Activated CD4-positive, alpha-beta T cell treated with anti-CD3 and anti-CD28 coated beads for 4 hours (primary cell): Measurements from ENCODE around the gene C11orf24.

Experiments
- DNase-seq, 2 donors: peaks; one replicate each; pipeline ENCODE4 v3.0.0-alpha.2; 2020

Gene C11orf24

GRCh38 chr11:68242616-68243015, 29.2 kb downstream of the C11orf24 start:
- DNase-seq: no peak

GRCh38 chr11:68231621-68232020, 40.2 kb downstream of the C11orf24 start:
- DNase-seq: no peak

- no peak for DNase-seq
Observed at GRCh38 chr11:68229601-68230000, 42.2 kb downstream of the C11orf24 start.

- DNase-seq: no peak
Observed at GRCh38 chr11:68226421-68226820, 45.4 kb downstream of the C11orf24 start.

GRCh38 chr11:68224606-68225005, 47.2 kb downstream of the C11orf24 start:
- no peak for DNase-seq

- no peak for DNase-seq
Observed at GRCh38 chr11:68223275-68223674, 48.5 kb downstream of the C11orf24 start.

GRCh38 chr11:68221406-68221805, 50.4 kb downstream of the C11orf24 start:
- DNase-seq: no peak

- no peak for DNase-seq
Observed at GRCh38 chr11:68216171-68216938, 55.4 kb downstream of the C11orf24 start.

- no peak for DNase-seq
Observed at GRCh38 chr11:68215524-68216170, 56.1 kb downstream of the C11orf24 start.

- peak; percentile 47 to 52 for DNase-seq
Observed at GRCh38 chr11:68215087-68215445, 56.7 kb downstream of the C11orf24 start.

- no peak for DNase-seq
Observed at GRCh38 chr11:68214173-68215086, 57.3 kb downstream of the C11orf24 start.

GRCh38 chr11:68213555-68214172, 58.1 kb downstream of the C11orf24 start:
- peak; percentile 78 to 89 for DNase-seq

GRCh38 chr11:68213135-68213515, 58.6 kb downstream of the C11orf24 start, which contains the start of gene KMT5B:
KMT5B (minus strand) TSS chr11:68213296; CDS start chr11:68190076, 23,220 bp downstream.
- peak; percentile 46 to 47 for DNase-seq

- peak; percentile 42 for DNase-seq
Observed at GRCh38 chr11:68212421-68213134, 59.2 kb downstream of the C11orf24 start.

- peak; percentile 15 to 31 for DNase-seq
Observed at GRCh38 chr11:68211546-68211945, 60.2 kb downstream of the C11orf24 start.
